Activated CD4-positive, alpha-beta T cell treated with anti-CD3 and anti-CD28 coated beads for 48 hours (primary cell): ENCODE results near the gene SLC2A3.
"Not testable (repeated sequence)": the region's sequence is repeated elsewhere in the genome, so short reads cannot be mapped to it uniquely, and the experiment has no call there.

Experiments used
- DNase-seq: peaks from one replicate; pipeline ENCODE4 v3.0.0-alpha.2; 2020

SLC2A3 gene

DNA sequence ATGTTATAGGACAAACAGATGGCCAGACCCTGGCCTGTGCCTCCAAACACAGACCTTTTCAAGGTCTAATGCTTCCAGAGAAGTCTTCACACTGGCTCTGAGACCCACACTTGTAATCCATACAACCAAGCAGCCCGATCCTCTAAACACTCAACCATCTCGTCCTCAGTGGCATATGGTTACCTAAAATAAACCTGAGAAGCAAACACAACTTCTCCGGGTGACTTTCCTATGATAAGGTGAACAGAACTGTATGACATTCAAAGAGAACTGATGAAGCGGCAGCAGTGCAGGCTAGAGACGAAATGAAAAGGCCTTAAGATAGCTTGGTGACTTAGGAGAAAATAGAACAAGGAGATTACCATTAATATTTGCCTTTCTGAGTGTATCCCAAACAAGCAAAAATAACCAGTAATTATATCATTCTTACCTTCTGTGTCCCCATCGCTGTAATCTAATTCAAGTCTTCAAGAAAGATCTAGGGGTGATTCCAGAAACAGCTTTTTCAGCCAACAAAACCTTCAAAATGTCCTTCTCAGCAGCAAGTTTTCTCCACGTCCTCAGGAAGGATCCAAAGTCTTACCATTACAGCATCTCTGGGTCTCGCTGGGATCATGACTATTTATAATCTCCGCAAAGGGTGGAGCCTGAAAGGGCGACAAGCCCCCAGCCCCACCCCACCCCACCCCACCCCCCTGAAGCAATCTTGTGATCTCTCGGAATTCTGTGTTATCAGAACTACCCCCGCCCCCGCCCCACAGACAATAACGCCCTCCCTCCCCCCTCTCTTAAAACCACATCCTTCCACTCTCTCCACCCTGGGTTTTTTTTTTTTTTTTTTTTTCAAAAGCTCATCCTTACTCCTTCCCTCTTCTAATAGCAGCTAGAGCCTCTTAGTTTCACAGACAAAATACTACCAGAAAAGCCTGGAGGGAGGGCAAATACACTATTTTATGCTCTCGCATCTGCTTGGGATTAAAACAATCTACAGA is at the start of gene SLC2A3:
Gene SLC2A3, minus strand, starts transcription at position 598 of the 992 bp plus-strand sequence. Its CDS starts 153 bp downstream, at position 445.
- DNase-seq, result peak; percentile 85

DNA sequence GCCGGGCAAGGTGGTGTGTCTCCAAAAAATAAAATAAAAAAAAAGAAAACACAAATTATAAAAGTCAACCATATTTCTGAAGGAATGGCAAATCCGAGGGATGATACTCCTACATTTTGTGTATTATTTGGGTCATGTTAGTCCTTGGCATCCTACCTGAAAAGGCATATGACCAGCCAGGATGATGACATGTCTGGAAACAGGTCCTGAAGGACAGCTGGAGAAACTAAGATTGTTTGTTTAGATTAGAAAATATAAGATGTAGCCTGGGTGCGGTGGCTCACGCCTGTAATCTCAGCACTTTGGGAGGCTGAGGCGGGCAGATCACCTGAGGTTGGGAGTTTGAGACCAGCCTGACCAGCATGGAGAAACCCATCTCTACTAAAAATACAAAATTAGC is 48.9 kb upstream of the SLC2A3 start:
- no peak for DNase-seq

DNA sequence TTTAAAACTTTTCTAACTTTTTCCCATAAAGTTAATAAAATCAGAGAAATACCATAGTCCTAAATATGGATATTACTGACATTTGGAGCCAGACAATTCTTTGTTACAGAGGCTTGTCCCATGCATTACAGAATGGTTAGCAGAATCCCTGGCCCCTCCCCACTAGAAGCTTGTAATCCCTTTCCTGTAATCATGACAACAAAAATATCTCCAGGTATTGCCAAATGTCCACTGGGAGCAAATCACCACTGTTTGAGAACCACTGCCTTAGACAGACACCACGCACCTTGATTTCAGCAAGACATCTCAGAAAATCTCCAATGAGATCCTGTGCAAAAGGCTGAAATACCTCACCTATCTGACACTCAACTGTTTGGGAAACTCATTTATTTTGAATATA is 47.5 kb upstream of the SLC2A3 start:
- DNase-seq, result not testable (repeated sequence)

DNA sequence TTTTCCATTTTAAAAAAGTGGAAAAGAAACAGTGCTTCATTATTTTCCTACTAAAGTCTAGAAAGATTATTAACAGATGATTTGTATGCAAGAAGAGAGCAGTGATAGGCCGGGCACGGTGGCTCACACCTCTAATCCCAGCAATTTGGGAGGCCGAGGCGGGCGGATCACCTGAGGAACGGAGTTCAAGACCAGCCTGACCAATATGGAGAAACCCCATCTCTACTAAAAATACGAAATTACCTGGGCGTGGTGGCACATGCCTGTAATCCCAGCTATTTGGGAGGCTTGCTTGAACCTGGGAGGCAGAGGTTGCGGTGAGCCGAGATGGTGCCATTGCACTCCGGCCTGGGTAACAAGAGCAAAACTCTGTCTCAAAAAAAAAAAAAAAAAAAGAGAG is 47.0 kb upstream of the SLC2A3 start:
- DNase-seq, result not testable (repeated sequence)

DNA sequence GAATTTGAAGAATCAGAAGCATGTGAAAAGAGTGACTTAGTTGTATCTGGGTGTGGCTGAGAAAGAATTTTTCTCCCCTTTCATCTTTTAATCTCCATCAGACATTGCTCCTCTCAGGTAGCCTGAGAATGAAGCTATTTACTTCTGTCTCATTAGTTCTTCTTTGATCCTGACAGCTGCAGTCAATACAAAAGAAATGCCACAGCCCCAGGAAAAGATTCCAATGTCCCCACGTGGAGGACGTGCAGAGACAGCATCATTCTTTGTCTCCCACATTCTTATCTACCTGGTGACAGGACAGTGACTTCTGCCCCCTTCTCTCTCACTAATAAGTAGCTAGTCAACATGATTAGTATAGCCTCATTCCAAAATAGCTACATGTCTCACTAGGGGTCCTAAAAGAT is 46.3 kb upstream of the SLC2A3 start:
- DNase-seq, result not testable (repeated sequence)

DNA sequence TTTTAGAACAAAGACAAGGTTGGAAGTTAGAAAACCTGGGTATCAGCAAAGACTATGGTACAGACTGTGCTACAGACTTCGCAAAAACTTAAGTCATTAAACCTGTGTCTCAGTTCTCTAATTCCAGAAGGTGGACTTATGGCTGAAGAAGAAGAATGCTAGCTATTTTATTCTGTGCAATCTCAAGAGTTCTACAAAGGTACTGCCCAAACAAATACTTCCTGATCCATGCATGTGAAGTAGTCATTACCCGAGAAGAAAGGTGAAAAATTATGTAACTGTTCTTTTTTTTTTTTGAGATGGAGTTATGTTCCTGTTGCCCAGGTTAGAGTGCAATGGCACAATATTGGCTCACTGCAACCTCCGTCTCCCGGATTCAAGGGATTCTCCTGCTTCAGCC is 45.5 kb upstream of the SLC2A3 start:
- DNase-seq, result no peak

DNA sequence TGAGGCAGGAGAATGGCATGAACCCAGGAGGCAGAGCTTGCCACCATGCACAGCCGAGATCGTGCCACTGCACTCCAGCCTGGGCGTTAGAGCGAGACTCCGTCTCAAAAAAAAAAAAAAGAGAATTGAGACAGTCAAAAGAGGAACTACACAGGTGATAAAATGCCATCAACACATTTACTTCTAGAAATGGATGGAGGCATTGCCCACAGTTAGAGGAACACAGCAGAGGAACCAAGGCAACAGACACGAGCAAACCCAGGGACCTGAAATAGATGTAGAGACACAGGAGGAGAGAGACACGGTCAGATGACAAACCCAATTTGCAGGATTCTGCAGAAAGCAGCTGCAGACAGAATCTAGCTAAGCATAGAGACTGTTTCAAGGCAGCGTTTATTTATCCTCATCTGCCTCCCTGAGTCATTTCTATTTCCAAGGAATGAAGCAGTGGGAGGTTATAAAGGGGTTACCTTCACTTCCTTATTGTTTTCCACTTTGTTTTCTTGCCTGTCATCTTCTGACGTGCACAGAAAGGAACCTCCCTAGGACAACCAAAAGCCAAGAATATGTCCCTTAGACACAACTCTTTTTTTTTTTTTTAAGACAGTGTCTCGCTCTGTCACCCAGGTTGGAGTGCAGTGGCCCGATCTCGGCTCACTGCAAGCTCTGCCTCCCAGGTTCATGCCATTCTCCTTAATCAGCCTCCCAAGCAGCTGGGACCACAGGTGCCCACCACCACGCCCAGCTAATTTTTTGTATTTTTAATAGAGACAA is 41.6 kb upstream of the SLC2A3 start:
- DNase-seq, result not testable (repeated sequence)

DNA sequence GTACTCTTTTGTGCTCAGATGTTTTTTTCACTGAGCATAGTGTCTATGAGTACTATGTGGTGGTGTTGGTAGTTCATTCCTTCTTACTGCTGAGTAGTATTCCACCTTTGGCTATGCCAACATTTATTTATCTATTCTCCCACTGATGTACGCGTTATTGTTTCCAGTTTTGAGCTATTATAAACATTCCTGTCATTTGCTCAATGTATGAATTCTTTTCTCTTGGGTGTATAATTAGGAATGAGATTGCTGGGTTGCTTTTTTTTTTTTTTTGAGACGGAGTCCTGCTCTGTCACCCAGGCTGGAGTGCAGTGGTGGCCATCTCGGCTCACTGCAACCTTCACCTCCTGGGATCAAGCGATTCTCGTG is 37.5 kb upstream of the SLC2A3 start:
- DNase-seq, result no peak

DNA sequence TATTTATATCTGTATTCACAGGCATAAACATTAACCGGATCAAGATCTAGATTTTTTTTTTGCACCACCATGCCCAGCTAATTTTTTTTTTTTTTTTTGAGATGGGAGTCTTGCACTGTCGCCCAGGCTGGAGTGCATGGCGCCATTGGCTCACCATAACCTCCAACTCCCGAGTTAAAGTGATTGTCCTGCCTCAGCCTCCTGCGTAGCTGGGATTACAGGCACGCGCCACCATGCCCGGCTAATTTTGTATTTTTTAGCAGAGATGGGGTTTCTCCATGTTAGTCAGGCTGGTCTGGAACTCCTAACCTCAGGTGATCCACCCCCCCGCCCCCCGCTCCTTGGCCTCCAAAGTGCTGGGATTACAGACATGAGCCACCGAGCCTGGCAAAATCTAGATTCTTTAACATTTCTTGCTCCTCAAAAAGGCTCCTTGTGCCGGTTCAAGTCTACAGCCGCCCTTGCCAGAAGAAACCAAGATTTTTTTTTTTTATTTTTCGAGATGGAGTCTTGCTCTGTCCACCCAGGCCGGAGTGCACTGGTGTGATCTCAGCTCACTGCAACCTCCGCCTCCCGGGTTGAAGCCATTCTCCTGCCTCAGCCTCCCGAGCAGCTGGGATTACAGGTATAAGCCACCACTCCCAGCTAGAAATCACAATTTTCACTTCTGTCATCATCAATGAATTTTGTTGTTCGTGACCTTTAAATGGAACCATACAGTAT is 36.9 kb upstream of the SLC2A3 start:
- DNase-seq, result no peak

DNA sequence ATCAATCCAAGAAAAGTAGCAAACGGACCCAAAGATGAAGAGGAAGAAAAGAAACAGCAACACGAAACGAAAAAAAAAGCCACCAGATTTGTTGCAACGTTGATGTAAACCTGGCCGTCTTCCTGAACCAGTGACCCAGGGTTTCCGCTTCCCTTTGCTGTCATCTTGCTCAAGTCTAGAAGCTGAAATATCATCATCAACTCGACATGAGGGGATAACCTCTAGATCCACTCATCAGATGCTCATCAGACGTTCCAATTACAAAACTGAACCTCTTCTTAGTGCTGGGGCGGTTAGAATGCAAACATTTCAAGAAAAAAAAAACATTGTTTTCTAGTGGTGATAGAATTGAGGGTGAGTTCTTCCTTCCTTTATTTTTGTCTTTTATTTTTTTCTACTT is 36.3 kb upstream of the SLC2A3 start:
- DNase-seq, result not testable (repeated sequence)

DNA sequence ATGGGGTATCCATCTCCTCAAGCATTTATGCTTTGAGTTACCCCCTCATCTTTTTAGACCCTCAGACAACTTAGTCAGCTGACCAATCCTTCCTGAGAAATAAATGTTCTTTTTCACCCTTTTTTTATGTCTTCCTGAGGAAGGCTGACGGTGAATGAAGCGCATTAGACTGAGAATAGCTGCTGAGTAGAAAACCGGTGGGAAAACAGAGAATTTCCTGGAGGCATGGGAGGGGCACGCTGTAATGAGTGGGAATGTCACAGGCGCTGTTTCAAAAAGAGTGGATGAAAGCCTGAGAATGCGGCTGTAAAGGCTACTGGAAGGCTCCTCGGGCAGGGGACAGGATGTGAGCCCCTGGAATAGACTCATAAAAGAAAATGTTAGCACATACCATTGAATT is 35.8 kb upstream of the SLC2A3 start:
- not testable (repeated sequence) for DNase-seq

DNA sequence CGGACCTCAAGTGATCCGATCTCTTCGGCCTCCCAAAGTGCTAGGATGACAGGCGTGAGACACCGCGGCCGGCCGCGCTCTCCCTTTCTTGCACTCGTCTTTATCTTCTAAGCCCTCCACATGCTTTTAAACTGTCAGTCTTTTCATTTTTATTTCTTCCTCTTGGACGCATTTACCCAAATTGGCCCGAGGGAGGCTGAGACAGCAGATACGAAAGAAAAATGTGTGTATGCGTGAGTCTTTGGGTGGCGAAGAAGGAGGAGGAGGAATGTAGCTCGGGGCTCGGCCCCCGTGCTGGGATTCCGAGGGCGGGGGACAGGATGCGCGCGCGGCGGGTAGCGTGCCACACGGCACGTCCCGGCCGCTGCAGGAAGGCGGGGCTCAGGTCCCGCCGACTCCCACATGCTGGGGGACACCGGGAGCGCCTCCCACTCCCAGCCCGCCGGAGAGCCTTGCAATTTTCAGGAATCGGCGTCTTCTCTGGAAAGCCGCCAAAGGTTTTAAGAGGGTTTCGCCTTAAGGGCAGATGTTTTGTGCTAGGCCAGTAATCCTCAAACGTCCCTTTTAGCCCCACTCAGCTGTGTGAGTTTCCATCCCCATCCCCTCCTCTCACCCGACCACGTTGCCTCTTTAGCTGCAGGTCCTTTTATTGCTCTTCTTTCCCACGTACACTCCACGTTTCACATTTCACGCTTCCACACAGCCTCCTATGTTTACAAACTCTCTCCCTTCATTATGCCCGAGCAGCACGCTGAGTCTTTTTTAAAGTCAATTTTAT is 34.7 kb upstream of the SLC2A3 start:
- DNase-seq, result peak; percentile 97

DNA sequence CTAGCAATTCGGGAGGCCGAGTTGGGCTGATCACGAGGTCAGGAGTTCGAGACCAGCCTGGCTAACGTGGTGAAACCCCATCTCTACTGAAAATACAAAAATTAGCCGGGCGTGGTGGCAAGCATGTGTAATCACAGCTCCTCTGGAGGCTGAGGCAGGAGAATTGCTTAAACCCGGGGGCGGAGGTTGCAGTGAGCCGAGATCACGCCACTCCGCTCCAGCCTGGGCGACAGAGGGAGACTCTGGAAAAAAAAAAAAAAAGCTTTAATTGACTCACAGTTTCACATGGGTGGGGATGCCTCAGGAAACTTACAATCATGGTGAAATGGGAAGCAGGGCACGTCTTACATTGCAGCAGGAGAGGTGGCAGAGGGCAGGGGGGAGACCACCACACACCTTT is 30.6 kb upstream of the SLC2A3 start:
- peak; percentile 72 for DNase-seq

DNA sequence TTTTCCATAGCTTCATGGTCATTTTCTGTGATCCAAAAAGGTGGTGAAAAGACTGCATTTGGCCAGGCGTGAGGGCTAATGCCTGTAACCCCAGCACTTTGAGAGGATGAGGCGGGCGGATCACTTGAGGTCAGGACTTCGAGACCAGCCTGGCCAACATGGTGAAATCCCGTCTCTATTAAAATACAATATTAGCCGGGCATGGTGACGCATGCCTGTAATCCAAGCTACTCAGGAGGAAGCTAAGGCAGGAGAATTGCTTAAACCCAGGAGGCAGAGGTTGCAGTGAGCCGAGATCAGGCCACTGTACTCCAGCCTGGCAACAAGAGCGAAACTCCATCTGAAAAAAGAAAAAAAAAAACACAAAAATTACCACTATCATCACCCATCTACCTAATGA is 28.7 kb upstream of the SLC2A3 start:
- DNase-seq, result not testable (repeated sequence)

DNA sequence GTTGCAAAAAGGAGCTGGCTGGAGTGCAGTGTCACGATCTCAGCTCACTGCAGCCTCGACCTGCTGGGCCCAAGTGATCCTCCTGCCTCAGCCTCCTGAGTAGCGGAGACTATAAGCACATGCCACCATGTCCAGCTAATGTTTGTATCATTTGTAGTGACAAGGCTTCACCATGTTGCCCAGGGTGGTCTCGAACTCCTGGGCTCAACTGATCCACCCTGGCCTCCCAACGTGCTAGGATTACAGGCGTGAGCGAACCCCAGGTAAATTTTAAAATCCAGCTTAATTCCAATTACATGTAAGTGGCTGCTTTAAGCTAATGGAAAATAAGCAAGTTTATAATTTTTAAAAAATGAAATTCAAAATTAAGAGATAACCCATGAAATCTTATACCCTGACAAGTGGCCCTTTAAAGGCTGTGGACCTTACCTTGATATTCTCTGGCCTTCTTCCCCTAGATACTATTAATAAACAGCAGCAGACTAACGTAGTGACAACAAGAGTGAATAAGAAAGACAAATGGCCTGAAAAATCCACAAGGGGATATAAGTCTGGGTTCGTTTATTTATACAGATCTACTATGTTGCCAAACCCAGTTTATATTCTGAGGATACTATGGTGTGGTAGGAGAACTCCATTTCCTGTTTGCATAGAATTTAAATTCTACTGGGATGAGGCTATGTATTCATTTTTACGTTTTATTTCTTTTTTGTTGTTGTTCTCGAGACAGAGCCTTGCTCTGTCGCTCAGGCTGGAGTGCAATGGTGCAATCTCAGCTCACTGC is 25.6 kb upstream of the SLC2A3 start:
- no peak for DNase-seq

DNA sequence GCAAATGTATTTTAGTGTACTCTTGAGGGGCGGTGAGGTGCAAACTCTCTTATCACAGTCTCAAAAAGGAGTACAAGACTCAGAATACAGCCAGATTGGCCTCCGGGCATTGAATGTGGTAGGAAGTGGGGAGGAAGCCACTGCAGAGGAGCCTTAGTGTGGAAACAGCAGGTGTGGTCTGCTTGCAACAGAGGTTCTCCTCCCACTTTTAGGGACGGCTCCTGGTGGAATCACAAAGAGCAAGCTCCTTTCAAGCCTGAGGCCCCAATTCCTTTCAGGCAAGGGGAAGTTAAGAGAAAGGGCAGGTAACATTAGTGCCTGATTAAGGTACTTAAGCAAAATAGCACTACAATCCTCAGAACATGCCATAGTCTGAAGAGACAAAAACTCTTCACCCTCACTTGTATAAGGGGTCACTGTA is 23.7 kb upstream of the SLC2A3 start:
- DNase-seq, result peak; percentile 67

DNA sequence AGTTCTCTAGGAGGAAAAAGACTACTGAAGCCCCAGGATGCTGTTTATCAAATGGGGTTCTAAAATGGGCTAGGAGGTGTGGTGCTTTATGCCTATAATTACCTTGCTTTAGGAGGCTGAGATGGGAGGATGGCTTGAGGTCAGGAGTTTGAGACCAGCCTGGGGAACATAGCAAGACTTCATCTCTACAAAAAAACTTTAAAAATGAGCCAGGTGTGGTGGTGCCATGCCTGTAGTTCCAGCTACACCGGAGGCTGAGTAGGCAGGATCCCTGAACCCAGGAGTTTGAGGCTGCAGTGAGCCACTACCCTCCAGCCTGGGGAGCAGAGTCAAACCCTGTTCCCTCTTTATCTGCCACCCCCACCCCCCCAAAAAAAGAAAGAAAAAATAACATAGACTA is 23.3 kb upstream of the SLC2A3 start:
- DNase-seq, result peak; percentile 33

DNA sequence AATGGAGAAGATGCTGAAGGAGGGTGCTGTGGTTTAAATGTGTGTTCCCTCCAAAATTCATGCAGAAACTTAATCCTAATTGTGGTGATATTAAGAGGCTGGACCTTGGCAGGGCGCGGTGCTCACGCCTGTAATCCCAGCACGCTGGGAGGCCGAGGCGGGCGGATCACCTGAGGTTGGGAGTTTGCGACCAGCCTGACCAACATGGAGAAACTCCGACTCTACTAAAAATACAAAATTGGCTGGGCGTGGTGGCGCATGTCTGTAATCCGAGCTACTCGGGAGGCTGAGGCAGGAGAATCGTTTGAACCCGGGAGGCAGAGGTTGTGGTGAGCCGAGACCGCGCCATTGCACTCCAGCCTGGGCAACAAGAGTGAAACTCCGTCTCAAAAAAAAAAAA is 18.9 kb upstream of the SLC2A3 start:
- DNase-seq, result not testable (repeated sequence)

DNA sequence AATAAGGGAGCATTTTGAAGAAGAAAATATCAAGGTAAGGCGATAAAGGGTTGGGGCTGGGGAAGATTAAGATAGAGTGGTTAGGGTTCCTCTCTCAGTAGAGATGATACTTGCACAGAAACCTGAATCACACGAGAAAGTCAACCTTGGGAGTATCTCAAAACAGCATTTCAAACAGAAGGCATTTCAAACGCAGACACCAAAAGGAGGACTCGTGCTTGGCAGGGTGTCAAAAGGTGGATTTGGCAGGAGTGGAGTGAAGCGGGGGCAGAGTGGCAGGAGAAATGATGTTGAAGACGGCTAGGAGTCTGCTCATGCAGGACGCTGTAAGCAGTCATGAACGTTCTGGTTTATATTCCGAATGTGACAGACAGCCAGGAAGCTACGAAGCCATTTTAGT is 18.4 kb upstream of the SLC2A3 start:
- not testable (repeated sequence) for DNase-seq

DNA sequence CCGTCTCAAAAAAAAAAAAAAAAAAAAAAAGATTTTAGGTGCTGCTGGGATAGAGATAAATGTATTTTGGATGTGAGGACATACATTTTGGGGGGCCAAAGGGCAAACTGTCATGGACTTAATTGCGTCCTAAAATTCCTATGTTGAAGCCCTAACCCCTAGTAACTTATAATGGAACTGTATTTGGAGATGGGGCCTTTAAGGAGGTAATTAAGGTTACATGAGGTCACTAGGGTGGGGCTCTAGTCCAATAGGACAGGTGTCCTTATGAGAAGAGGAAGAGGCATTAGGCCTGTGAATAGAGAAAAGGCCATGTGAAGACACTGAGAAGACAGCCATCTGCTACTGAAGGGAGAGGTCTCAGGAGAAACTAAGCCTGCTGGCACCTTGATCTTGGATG is 17.9 kb upstream of the SLC2A3 start:
- not testable (repeated sequence) for DNase-seq

DNA sequence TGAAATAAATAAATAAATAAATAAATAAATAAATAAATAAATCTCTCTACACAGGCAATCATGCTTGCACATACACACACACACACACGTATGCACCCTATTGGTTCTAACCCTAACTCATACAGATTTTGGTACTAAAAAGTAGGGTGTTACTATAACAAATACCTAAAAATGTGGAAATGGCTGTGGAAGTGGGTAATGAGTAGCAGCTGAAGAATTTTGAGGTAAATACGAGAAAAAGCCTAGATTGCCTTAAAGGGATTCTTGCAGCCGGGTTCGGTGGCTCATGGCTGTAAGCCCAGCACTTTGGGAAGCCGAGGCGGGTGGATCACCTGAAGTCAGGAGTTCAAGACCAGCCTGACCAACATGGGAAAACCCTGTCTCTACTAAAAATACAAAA is 15.7 kb upstream of the SLC2A3 start:
- DNase-seq, result no peak
